NCI-H510A treated with DMSO at 0.1 percent for 48 hours (cell line): Measurements from ENCODE around the gene INPP5D.
A peak's percentile ranks its signal among the peaks of the same experiment; 100 is the strongest.

Source experiments
- DNase-seq: peaks from one replicate; lab custom pipeline; 2025; lab: John Stamatoyannopoulos, UW

INPP5D gene

GRCh38 chr2:233075141-233075965 lies 15.2 kb downstream of the INPP5D start:
- DNase-seq, result no peak

- peak; percentile 7 for DNase-seq
Measured at GRCh38 chr2:233075966-233076339, 15.8 kb downstream of the INPP5D start.

- DNase-seq, result no peak
Measured at GRCh38 chr2:233076749-233077148, 16.6 kb downstream of the INPP5D start.

GRCh38 chr2:233079473-233079877 lies 19.3 kb downstream of the INPP5D start:
- DNase-seq, result no peak

- DNase-seq, result no peak
Measured at GRCh38 chr2:233079953-233080835, 20.1 kb downstream of the INPP5D start.

GRCh38 chr2:233080836-233081229 lies 20.7 kb downstream of the INPP5D start:
- no peak for DNase-seq

- no peak for DNase-seq
Measured at GRCh38 chr2:233081232-233081730, 21.1 kb downstream of the INPP5D start.

GRCh38 chr2:233081731-233082221 lies 21.6 kb downstream of the INPP5D start:
- no peak for DNase-seq

GRCh38 chr2:233082222-233082930 lies 22.2 kb downstream of the INPP5D start:
- no peak for DNase-seq

- DNase-seq, result no peak
Measured at GRCh38 chr2:233082931-233083755, 23.0 kb downstream of the INPP5D start.

- no peak for DNase-seq
Measured at GRCh38 chr2:233083782-233084181, 23.6 kb downstream of the INPP5D start.

GRCh38 chr2:233084488-233084887 lies 24.3 kb downstream of the INPP5D start:
- DNase-seq, result no peak

GRCh38 chr2:233085037-233085838 lies 25.1 kb downstream of the INPP5D start:
- DNase-seq, result no peak

GRCh38 chr2:233085839-233086150 lies 25.7 kb downstream of the INPP5D start:
- DNase-seq, result no peak

- DNase-seq, result no peak
Measured at GRCh38 chr2:233087713-233088112, 27.6 kb downstream of the INPP5D start.

GRCh38 chr2:233088972-233089345 lies 28.8 kb downstream of the INPP5D start:
- no peak for DNase-seq

GRCh38 chr2:233089851-233090250 lies 29.7 kb downstream of the INPP5D start:
- DNase-seq, result no peak

- DNase-seq, result no peak
Measured at GRCh38 chr2:233090879-233091278, 30.7 kb downstream of the INPP5D start.

GRCh38 chr2:233091595-233092375 lies 31.6 kb downstream of the INPP5D start:
- DNase-seq, result no peak
